ENCODE data around the gene LAX1. TPM values are rescaled to one million over a fixed set of nuclear protein-coding genes. Genes with fewer than 3 reads are reported as not detected.
"Not testable (repeated sequence)": the region's sequence is repeated elsewhere in the genome, so short reads cannot be mapped to it uniquely, and the experiment has no call there.

LAX1 gene
- total and polyA plus RNA-seq, 2 of the 4 experiments (the other 2 are of a cell fraction): 0.03 TPM; not detected in 1

DNA sequence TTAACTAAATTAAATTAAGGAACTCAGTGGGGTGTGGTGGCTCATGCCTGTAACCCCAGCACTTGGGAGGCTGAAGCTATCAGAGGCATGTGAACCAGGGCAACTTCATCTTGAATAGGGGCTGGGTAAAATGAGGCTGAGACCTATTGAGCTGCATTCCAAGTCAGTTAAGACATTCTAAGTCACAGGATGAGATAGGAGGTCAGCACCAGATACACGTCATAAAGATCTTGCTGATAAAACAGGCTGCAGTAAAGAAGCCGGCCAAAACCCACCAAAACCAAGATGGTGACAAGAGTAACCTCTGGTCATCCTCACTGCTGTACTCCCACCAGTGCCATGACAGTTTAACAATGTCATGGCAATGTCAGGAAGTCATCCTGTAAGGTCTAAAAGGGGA lies 6.2 kb upstream of the LAX1 start:
- H2AK9ac ChIP-seq (replicated peaks; ENCODE audit: low read depth, low read length, poor library complexity); H2BK15ac ChIP-seq (ENCODE audit: low read depth, low read length); H4K8ac ChIP-seq (ENCODE audit: low read depth in 2 of 2, low read length in 2 of 2); H3K9me3 ChIP-seq (ENCODE audit: control insufficient read depth, insufficient read depth, low read length); H2AFZ ChIP-seq (replicated peaks; ENCODE audit: low read length, poor library complexity); H3K36me3 ChIP-seq (ENCODE audit: control insufficient read depth, insufficient read depth, low read length); H3K79me1 ChIP-seq (ENCODE audit: low read depth in 1 of 2, low read length in 2 of 2); H3K56ac ChIP-seq (ENCODE audit: extremely low read depth, insufficient read depth, low read length); H3K4ac ChIP-seq (ENCODE audit: low read depth, low read length); H3K9me1 ChIP-seq (ENCODE audit: insufficient read depth, low read length); H2BK20ac ChIP-seq (ENCODE audit: low read depth, low read length); H3K27me3 ChIP-seq (ENCODE audit: control insufficient read depth, insufficient read depth, low read length); intact Hi-C loops (cut with micrococcal nuclease); dilution Hi-C loops (cut with HindIII; ENCODE audit: low sequenced_read_pairs, unreplicated experiment); H3K9ac ChIP-seq (ENCODE audit: low read depth, low read length); H2AK5ac ChIP-seq (ENCODE audit: low read depth, low read length); H2BK5ac ChIP-seq (ENCODE audit: low read depth, low read length, poor library complexity, severe bottlenecking); H3K4me3 ChIP-seq (ENCODE audit: insufficient read depth, low read depth, low read length); DNase-seq; POLR2A ChIA-PET (ENCODE audit: unreplicated experiment); ATAC-seq (ENCODE audit: low read depth); H4K20me1 ChIP-seq (ENCODE audit: insufficient read depth, low read length); H3K23ac ChIP-seq (ENCODE audit: low read depth, low read length); CTCF ChIA-PET; H3K4me2 ChIP-seq (ENCODE audit: low read depth, low read length); H2BK120ac ChIP-seq (ENCODE audit: low read depth, low read length); H3K14ac ChIP-seq (replicated peaks; ENCODE audit: low read depth, low read length); BruUV-seq (replicated peaks); H3K4me1 ChIP-seq (ENCODE audit: control insufficient read depth, insufficient read depth, low read length); H4K91ac ChIP-seq (ENCODE audit: insufficient read depth, low read depth, low read length); H3K18ac ChIP-seq (ENCODE audit: low read depth, low read length); in situ Hi-C loops (cut with MboI; ENCODE audit: low sequenced_read_pairs); H3K27ac ChIP-seq (ENCODE audit: insufficient read depth, low read length); H4K5ac ChIP-seq (ENCODE audit: low read depth, low read length): not testable (repeated sequence)
- WGBS, 2 experiments (ENCODE audit: extremely low coverage in 2 of 2, insufficient read length in 1 of 2): no CpG with 5 or more reads among the region's 2 CpGs
